Transverse colon (tissue), 4 donors: ENCODE measurements around the gene SLC6A8. TPM values are rescaled to one million over a fixed set of nuclear protein-coding genes. Genes with fewer than 3 reads are reported as not detected.

Experiments
- DNase-seq: peaks from one replicate; pipeline ENCODE4 v3.0.0-alpha.2; 2019
- H3K27ac ChIP-seq, 4 donors: fragments of 200-600 bp; sonication (generic); 2 replicates each; pipeline ENCODE4 v1.5.1; 2016 to 2018; ENCODE audit warnings: inconsistent platforms in 4 of 4
- H3K27me3 ChIP-seq: fragments of 200-600 bp; sonication (generic); 2 replicates; pipeline ENCODE4 v1.5.1; 2017; ENCODE audit warnings: inconsistent platforms
- H3K36me3 ChIP-seq, 4 donors: fragments of 200-600 bp; sonication (generic); 2 replicates each; pipeline ENCODE4 v1.5.1; 2017 to 2019; ENCODE audit warnings: inconsistent platforms in 4 of 4
- H3K4me1 ChIP-seq, 4 donors: fragments of 200-600 bp; sonication (generic); 2 replicates each; pipeline ENCODE4 v1.5.1; 2017 to 2020; ENCODE audit warnings: inconsistent platforms in 4 of 4
- H3K4me3 ChIP-seq, 4 donors: fragments of 200-600 bp; sonication (generic); 1 replicate in 1 of 4; 2 replicates in 3 of 4; pipeline versions ENCODE4 v1.5.1 to v1.6.1; 2017 to 2019; ENCODE audit warnings: inconsistent platforms in 4 of 4
- H3K9me3 ChIP-seq, 2 donors: fragments of 200-600 bp; sonication (generic); 2 replicates each; pipeline ENCODE4 v1.5.1; 2017 to 2019; ENCODE audit warnings: inconsistent platforms in 2 of 2
- CTCF ChIP-seq, 5 experiments: fragments of 200-600 bp in 3 of 5; fragments of 450-650 bp in 2 of 5; sonication (generic) in 3 of 5; IDR thresholded peaks; 1 replicate in 2 of 5; 2 replicates in 3 of 5; pipeline ENCODE4 v1.5.1; 2016 to 2017; ENCODE audit warnings: antibody characterized with exemption in 5 of 5, inconsistent platforms in 3 of 5, mild to moderate bottlenecking in 2 of 5, moderate library complexity in 1 of 5
- EP300 ChIP-seq: sonication (generic); formaldehyde crosslinking; IDR thresholded peaks from one replicate; pipeline ENCODE4 v1.6.1; 2017; ENCODE audit warnings: antibody characterized with exemption, low read depth
- POLR2A ChIP-seq: fragments of 450-650 bp; IDR thresholded peaks from one replicate; pipeline ENCODE4 v1.6.1; 2016; ENCODE audit warnings: antibody characterized with exemption, mild to moderate bottlenecking, moderate library complexity
- POLR2AphosphoS5 ChIP-seq, 3 donors: sonication (generic); formaldehyde crosslinking; IDR thresholded peaks; one replicate each; pipeline ENCODE4 v1.6.1; 2016; ENCODE audit warnings: antibody characterized with exemption in 3 of 3
- WGBS, 2 donors: methylation state at CpG; one replicate each; pipeline ENCODE4 v1.1.5; 2018; ENCODE audit warnings: low coverage in 1 of 2; 5-methylcytosine and 5-hydroxymethylcytosine counted together
- in situ Hi-C, 4 donors: fragments of 200-750 bp; cut with MboI; loops; one replicate each; pipeline versions ENCODE4 v1.15.0 to v1.15.1; 2017; ENCODE audit warnings: low sequenced_read_pairs in 3 of 4, low pct_ligation_motif_present in 1 of 4, low pct_unique_long_range_greater_than_20kb in 1 of 4
- intact Hi-C: fragments of 100-400 bp; cut with DNase I; formaldehyde crosslinking; loops from one replicate; pipeline ENCODE4 v1.15.1; 2023; ENCODE audit warnings: low total_unique reads
- total RNA-seq, 4 donors: library from RNA; depleted of rRNA; stranded (reverse); fragments of >200 nt; gene quantifications; one replicate each; pipeline ENCODE4 v1.1.0, GENCODE V29; 2016

The SLC6A8 gene
- total RNA-seq, 4 donors from 2014 or later: 61.1 to 332 (median 197) TPM

GRCh38 chrX:153671589-153672530 is 15.9 kb upstream of the SLC6A8 start:
- no peaks in the 10 kb centered on the region for H3K36me3 ChIP-seq
- 84% methylated on average over 26 of the region's 27 CpGs; no CpG with 5 or more reads in 1 of the 2 donors for WGBS, 2 donors
- H3K4me1 ChIP-seq: peaks cover 0 to 2% (median 0%) of the 10 kb centered on the region in 4 donors
- intact Hi-C loops (no loop called here), in situ Hi-C loops (loop anchor here (25.0 kb wide), 2 partner anchors 110 to 710 kb away; no protein-coding TSS in a partner anchor)
- TF ChIP-seq POLR2A (no peak), EP300 (no peak), POLR2AphosphoS5 (IDR thresholded peaks at IDR 0.05) (no peak), CTCF (IDR thresholded peaks at IDR 0.05) (no peak)
- no peak overlapping the region for H3K4me3 ChIP-seq
- peaks cover 30% of the 10 kb centered on the region for H3K27me3 ChIP-seq
- DNase-seq: no peak
- H3K9me3 ChIP-seq: no peaks in the 10 kb centered on the region
- peak overlapping the region in 2 of 4 donors; percentile 49 to 60 for H3K27ac ChIP-seq

- H3K27me3 ChIP-seq: peaks cover 30% of the 10 kb centered on the region
- whole genome bisulfite sequencing, 2 donors: 61% methylated on average over 50 of the region's 53 CpGs; no CpG with 5 or more reads in 1 of the 2 donors
- H3K36me3 ChIP-seq: no peaks in the 10 kb centered on the region
- peaks cover 0 to 2% (median 0%) of the 10 kb centered on the region in 4 donors for H3K4me1 ChIP-seq
- peak overlapping the region in 3 of 4 donors; percentile 9 to 60 (median 49) for H3K27ac ChIP-seq
- no peaks in the 10 kb centered on the region for H3K9me3 ChIP-seq
- peak overlapping the region in 1 of 4 donors; percentile 23 for H3K4me3 ChIP-seq
- TF ChIP-seq POLR2A: no peak
- no peak for TF ChIP-seq EP300
- no peak for TF ChIP-seq POLR2AphosphoS5 (IDR thresholded peaks at IDR 0.05)
- no peak for TF ChIP-seq CTCF (IDR thresholded peaks at IDR 0.05)
- intact Hi-C loops: no loop called here
- DNase-seq: no peak
- in situ Hi-C loops: loop anchor here (25.0 kb wide), 2 partner anchors 110 to 710 kb away; no protein-coding TSS in a partner anchor
These were observed 14.9 kb upstream of the SLC6A8 start for GRCh38 chrX:153672531-153673427.

GRCh38 chrX:153673428-153674218 is 14.1 kb upstream of the SLC6A8 start, which contains the start of gene PNCK:
TSS of gene PNCK (minus strand) at chrX:153673813. CDS start at chrX:153673076, 737 bp downstream.
- intact Hi-C loops: no loop called here
- no peak for TF ChIP-seq POLR2A
- TF ChIP-seq EP300: no peak
- no peak for TF ChIP-seq CTCF (IDR thresholded peaks at IDR 0.05)
- no peak for TF ChIP-seq POLR2AphosphoS5 (IDR thresholded peaks at IDR 0.05)
- Histone ChIP-seq H3K36me3 (no peaks in the 10 kb centered on the region), H3K27me3 (peaks cover 30% of the 10 kb centered on the region), H3K4me3 (peak within 1 kb of the TSS in 1 of 4 donors; percentile 23), H3K9me3 (no peaks in the 10 kb centered on the region), H3K4me1 (no peaks in the 10 kb centered on the region), H3K27ac (peak within 1 kb of the TSS in 3 of 4 donors; percentile 9 to 60 (median 49))
- WGBS, 2 donors: 71% methylated on average over 51 of the region's 98 CpGs; no CpG with 5 or more reads in 1 of the 2 donors
- DNase-seq: no peak
- in situ Hi-C loops: loop anchor here (25.0 kb wide), 2 partner anchors 111 to 711 kb away; no protein-coding TSS in a partner anchor
